ENCODE measurements around the gene BRD4.

BRD4 gene

DNA sequence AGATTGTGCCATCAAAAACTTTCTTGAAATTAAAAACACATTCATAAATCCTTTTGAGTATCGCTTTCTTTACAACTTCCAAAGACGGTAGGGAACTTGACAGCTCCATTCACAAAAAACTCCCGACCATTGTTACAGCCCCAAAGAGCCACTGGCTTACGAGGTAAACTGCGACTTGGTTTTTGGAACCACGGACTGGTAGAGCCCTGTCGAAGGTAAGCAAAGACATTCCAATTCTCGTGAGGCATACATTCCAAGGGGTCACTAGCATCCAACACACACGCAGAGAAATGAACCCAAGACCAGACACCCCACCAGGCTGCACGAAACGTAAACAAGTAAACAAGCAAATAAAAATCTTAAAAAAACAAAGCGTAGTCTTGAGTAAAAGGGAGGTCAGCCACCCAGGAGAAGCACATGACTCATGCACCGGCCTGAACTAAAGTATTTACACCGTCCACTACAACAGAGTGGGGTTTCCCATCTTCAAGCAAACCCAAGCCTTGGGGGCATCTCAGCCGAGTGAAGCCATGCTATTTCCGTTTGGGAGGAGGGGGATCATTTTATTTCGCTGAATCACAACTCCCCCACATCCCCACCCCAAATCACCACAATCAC, 1.4 kb downstream of the BRD4 start:
- 10 to 18% methylated on average over 7 to 11 of the region's 17 CpGs for WGBS, 2 experiments (ENCODE audit: insufficient coverage in 2 of 2)
- Histone ChIP-seq H3K4me1 (ENCODE audit: control insufficient read depth, insufficient read depth, low read length, poor library complexity, severe bottlenecking) (peaks cover 41% of the 10 kb centered on the region), H3K4me3 (ENCODE audit: extremely low read depth, insufficient read depth, low read length, poor library complexity, severe bottlenecking) (peak overlapping the region; percentile 88), H3K9me3 (ENCODE audit: control insufficient read depth, low read length) (no peaks in the 10 kb centered on the region), H3K36me3 (ENCODE audit: control insufficient read depth, insufficient read depth, low read length) (no peaks in the 10 kb centered on the region), H3K27ac (ENCODE audit: low read depth, low read length, severe bottlenecking) (peak overlapping the region; percentile 95)

GRCh38 chr19:15328312-15328711, 4.0 kb downstream of the BRD4 start:
- WGBS, 2 experiments (ENCODE audit: insufficient coverage in 2 of 2), result 92 to 95% methylated on average over 10 of the region's 10 CpGs
- H3K36me3 ChIP-seq (ENCODE audit: control insufficient read depth, insufficient read depth, low read length), result peaks cover 11% of the 10 kb centered on the region
- no peak overlapping the region for H3K4me3 ChIP-seq (ENCODE audit: extremely low read depth, insufficient read depth, low read length, poor library complexity, severe bottlenecking)
- H3K4me1 ChIP-seq (ENCODE audit: control insufficient read depth, insufficient read depth, low read length, poor library complexity, severe bottlenecking), result peaks cover 47% of the 10 kb centered on the region
- no peaks in the 10 kb centered on the region for H3K9me3 ChIP-seq (ENCODE audit: control insufficient read depth, low read length)
- H3K27ac ChIP-seq (ENCODE audit: low read depth, low read length, severe bottlenecking), result no peak overlapping the region

DNA sequence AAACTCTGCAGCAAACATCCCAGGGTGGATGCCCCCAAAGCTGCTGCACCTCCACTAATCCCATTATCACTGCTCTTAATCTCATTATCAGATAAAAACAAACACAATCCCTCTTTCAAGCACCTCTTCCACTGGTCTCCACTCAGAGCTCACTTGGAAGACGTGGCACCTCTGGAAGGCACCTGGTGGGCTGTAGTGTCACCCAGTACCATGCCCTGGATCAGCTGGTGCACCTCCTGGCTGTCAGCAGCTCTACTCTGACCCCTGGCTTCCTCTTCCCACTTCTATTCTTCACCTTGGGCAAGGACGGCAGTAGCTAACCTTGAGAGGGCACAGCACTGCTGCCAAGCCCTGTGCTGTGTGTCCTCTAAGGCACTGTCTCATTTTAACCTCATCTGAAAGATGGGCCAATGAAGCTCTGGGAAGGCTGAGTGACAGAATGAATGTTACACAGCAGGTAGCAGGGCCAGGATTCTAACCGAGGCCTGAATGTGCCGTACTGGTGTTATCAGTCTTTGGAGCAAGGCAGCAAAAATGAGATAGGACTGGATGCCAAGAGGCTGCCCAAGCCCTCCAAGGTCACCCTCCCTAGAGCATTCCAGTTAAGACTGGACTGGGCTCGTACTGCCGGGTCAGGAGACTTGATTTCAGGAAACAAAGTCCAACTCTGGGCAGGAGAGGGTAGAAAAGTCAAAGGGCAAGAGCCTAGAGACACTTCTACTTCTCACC, 7.4 kb downstream of the BRD4 start:
- H3K4me1 ChIP-seq (ENCODE audit: control insufficient read depth, insufficient read depth, low read length, poor library complexity, severe bottlenecking), result peaks cover 36% of the 10 kb centered on the region
- H3K4me3 ChIP-seq (ENCODE audit: extremely low read depth, insufficient read depth, low read length, poor library complexity, severe bottlenecking), result no peak overlapping the region
- no peak overlapping the region for H3K27ac ChIP-seq (ENCODE audit: low read depth, low read length, severe bottlenecking)
- H3K9me3 ChIP-seq (ENCODE audit: control insufficient read depth, low read length), result no peaks in the 10 kb centered on the region
- H3K36me3 ChIP-seq (ENCODE audit: control insufficient read depth, insufficient read depth, low read length), result peaks cover 14% of the 10 kb centered on the region
- 75 to 83% methylated on average over 4 of the region's 6 CpGs for WGBS, 2 experiments (ENCODE audit: insufficient coverage in 2 of 2)

- WGBS, 2 experiments (ENCODE audit: insufficient coverage in 2 of 2), result 94 to 100% methylated on average over 1 to 3 of the region's 5 CpGs
- no peak overlapping the region for H3K27ac ChIP-seq (ENCODE audit: low read depth, low read length, severe bottlenecking)
These were observed 8.7 kb downstream of the BRD4 start for GRCh38 chr19:15323496-15324235.

GRCh38 chr19:15321739-15322138, 10.6 kb downstream of the BRD4 start:
- WGBS, 2 experiments (ENCODE audit: insufficient coverage in 2 of 2), result 94 to 100% methylated on average over 2 of the region's 2 CpGs
- H3K4me1 ChIP-seq (ENCODE audit: control insufficient read depth, insufficient read depth, low read length, poor library complexity, severe bottlenecking), result peaks cover 35% of the 10 kb centered on the region
- H3K27ac ChIP-seq (ENCODE audit: low read depth, low read length, severe bottlenecking), result no peak overlapping the region

More at GRCh38 chr19:15323496-15324235, 8.7 kb downstream of the BRD4 start:
- Histone ChIP-seq H3K4me3 (ENCODE audit: extremely low read depth, insufficient read depth, low read length, poor library complexity, severe bottlenecking) (no peak overlapping the region), H3K9me3 (ENCODE audit: control insufficient read depth, low read length) (no peaks in the 10 kb centered on the region), H3K4me1 (ENCODE audit: control insufficient read depth, insufficient read depth, low read length, poor library complexity, severe bottlenecking) (peaks cover 30% of the 10 kb centered on the region), H3K36me3 (ENCODE audit: control insufficient read depth, insufficient read depth, low read length) (peaks cover 14% of the 10 kb centered on the region)

GRCh38 chr19:15320116-15320515, 12.2 kb downstream of the BRD4 start:
- WGBS, 2 experiments (ENCODE audit: insufficient coverage in 2 of 2), result 94 to 100% methylated on average over 2 to 3 of the region's 4 CpGs
- Histone ChIP-seq H3K4me1 (ENCODE audit: control insufficient read depth, insufficient read depth, low read length, poor library complexity, severe bottlenecking) (peaks cover 25% of the 10 kb centered on the region), H3K9me3 (ENCODE audit: control insufficient read depth, low read length) (no peaks in the 10 kb centered on the region), H3K4me3 (ENCODE audit: extremely low read depth, insufficient read depth, low read length, poor library complexity, severe bottlenecking) (no peak overlapping the region), H3K36me3 (ENCODE audit: control insufficient read depth, insufficient read depth, low read length) (peaks cover 22% of the 10 kb centered on the region), H3K27ac (ENCODE audit: low read depth, low read length, severe bottlenecking) (no peak overlapping the region)

More at GRCh38 chr19:15321739-15322138, 10.6 kb downstream of the BRD4 start:
- no peak overlapping the region for H3K4me3 ChIP-seq (ENCODE audit: extremely low read depth, insufficient read depth, low read length, poor library complexity, severe bottlenecking)
- peaks cover 20% of the 10 kb centered on the region for H3K36me3 ChIP-seq (ENCODE audit: control insufficient read depth, insufficient read depth, low read length)
- H3K9me3 ChIP-seq (ENCODE audit: control insufficient read depth, low read length), result no peaks in the 10 kb centered on the region

- WGBS, 2 experiments (ENCODE audit: insufficient coverage in 2 of 2), result 90 to 98% methylated on average over 4 to 5 of the region's 6 CpGs
- Histone ChIP-seq H3K36me3 (ENCODE audit: control insufficient read depth, insufficient read depth, low read length) (peaks cover 25% of the 10 kb centered on the region), H3K27ac (ENCODE audit: low read depth, low read length, severe bottlenecking) (no peak overlapping the region), H3K4me3 (ENCODE audit: extremely low read depth, insufficient read depth, low read length, poor library complexity, severe bottlenecking) (no peak overlapping the region), H3K4me1 (ENCODE audit: control insufficient read depth, insufficient read depth, low read length, poor library complexity, severe bottlenecking) (peaks cover 23% of the 10 kb centered on the region), H3K9me3 (ENCODE audit: control insufficient read depth, low read length) (no peaks in the 10 kb centered on the region)
These were observed 14.1 kb downstream of the BRD4 start for GRCh38 chr19:15318241-15318691.

DNA sequence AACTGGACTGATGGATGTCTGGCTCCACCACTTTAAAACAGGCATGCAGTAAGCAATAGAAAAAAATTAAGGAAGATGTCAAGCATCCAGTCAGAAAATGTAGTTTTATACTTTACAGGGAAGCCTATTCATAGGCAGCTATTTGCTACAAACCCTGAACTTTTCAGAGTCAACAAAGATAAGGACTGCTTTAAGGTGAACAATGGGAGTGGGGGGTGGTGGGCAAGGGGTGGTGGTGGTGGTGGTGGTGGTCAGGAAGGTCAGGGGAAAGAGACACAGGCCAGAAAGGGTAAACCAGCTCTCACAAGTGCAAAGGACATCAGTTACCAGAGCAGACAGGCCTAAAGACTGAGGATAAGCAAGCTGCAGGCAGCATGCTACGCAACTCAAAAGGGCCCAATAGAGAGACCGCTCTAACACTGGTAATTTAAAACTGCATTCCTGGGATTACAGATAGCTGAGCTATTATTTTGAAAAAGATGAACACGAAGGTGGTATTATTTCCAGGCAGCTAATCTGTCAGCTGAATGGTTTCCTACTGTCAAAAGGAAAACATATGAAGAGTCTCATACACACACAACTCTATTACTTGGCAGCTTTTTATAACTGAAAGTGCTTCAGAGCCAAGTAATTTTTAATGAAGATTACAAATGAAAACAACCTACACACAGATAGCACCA, 14.8 kb downstream of the BRD4 start:
- no peaks in the 10 kb centered on the region for H3K9me3 ChIP-seq (ENCODE audit: control insufficient read depth, low read length)
- H3K4me1 ChIP-seq (ENCODE audit: control insufficient read depth, insufficient read depth, low read length, poor library complexity, severe bottlenecking), result peaks cover 23% of the 10 kb centered on the region
- 86 to 93% methylated on average over 2 of the region's 3 CpGs for WGBS, 2 experiments (ENCODE audit: insufficient coverage in 2 of 2)
- no peak overlapping the region for H3K27ac ChIP-seq (ENCODE audit: low read depth, low read length, severe bottlenecking)
- peaks cover 28% of the 10 kb centered on the region for H3K36me3 ChIP-seq (ENCODE audit: control insufficient read depth, insufficient read depth, low read length)
- H3K4me3 ChIP-seq (ENCODE audit: extremely low read depth, insufficient read depth, low read length, poor library complexity, severe bottlenecking), result no peak overlapping the region

GRCh38 chr19:15316498-15316897, 15.8 kb downstream of the BRD4 start:
- Histone ChIP-seq H3K4me3 (ENCODE audit: extremely low read depth, insufficient read depth, low read length, poor library complexity, severe bottlenecking) (no peak overlapping the region), H3K9me3 (ENCODE audit: control insufficient read depth, low read length) (no peaks in the 10 kb centered on the region), H3K36me3 (ENCODE audit: control insufficient read depth, insufficient read depth, low read length) (peaks cover 33% of the 10 kb centered on the region), H3K4me1 (ENCODE audit: control insufficient read depth, insufficient read depth, low read length, poor library complexity, severe bottlenecking) (peaks cover 23% of the 10 kb centered on the region), H3K27ac (ENCODE audit: low read depth, low read length, severe bottlenecking) (no peak overlapping the region)
- WGBS, 2 experiments (ENCODE audit: insufficient coverage in 2 of 2), result 91 to 100% methylated on average over 1 of the region's 2 CpGs

GRCh38 chr19:15315101-15315500, 17.2 kb downstream of the BRD4 start:
- Histone ChIP-seq H3K4me3 (ENCODE audit: extremely low read depth, insufficient read depth, low read length, poor library complexity, severe bottlenecking) (no peak overlapping the region), H3K4me1 (ENCODE audit: control insufficient read depth, insufficient read depth, low read length, poor library complexity, severe bottlenecking) (peaks cover 23% of the 10 kb centered on the region), H3K27ac (ENCODE audit: low read depth, low read length, severe bottlenecking) (no peak overlapping the region), H3K36me3 (ENCODE audit: control insufficient read depth, insufficient read depth, low read length) (peaks cover 33% of the 10 kb centered on the region), H3K9me3 (ENCODE audit: control insufficient read depth, low read length) (no peaks in the 10 kb centered on the region)
- WGBS, 2 experiments (ENCODE audit: insufficient coverage in 2 of 2), result 95 to 96% methylated on average over 6 of the region's 6 CpGs
